HEK293T (cell line): ENCODE measurements around the gene ADGRL3.

Experiments used
- ARNT ChIP-seq: fragments of 450-650 bp; IDR thresholded peaks from 2 replicates; pipeline ENCODE4 v1.6.1; 2017; ENCODE audit warnings: mild to moderate bottlenecking
- FOXK2 ChIP-seq: fragments of 450-650 bp; IDR thresholded peaks from 2 replicates; pipeline ENCODE4 v1.6.1; 2016; ENCODE audit warnings: mild to moderate bottlenecking
- FOXM1 ChIP-seq: fragments of 450-650 bp; IDR thresholded peaks from 2 replicates; pipeline ENCODE4 v1.6.1; 2017; ENCODE audit warnings: mild to moderate bottlenecking, borderline replicate concordance
- HDGF ChIP-seq: fragments of 450-650 bp; IDR thresholded peaks from 2 replicates; pipeline ENCODE4 v1.6.1; 2017; ENCODE audit warnings: antibody characterized with exemption, borderline replicate concordance
- SP1 ChIP-seq: fragments of 450-650 bp; IDR thresholded peaks from 2 replicates; pipeline ENCODE4 v1.6.1; 2017
- TF ChIP-seq, protein P1 (sequence below): fragments of 450-650 bp; IDR thresholded peaks from 2 replicates; pipeline ENCODE4 v1.6.1; 2016

DNA sequence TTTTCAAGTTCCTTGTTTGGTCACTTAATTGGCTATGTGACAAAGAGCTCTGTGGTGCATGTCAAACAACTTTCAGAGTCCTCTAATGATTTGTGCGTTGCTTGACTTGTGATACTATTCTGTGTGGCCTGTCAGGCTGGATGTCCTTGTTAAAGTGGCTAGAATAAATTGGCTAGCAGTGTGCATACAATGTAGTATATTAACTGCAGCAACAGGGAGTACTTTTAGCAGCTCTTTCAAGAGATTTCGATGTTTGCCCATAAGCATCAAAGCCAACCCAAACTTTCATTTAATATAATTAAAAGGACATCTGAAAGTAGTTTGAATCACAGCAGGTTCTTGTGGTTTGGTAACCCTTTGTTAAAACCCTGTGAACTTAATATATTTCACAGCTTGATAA, 718.9 kb downstream of the ADGRL3 start:
- TF ChIP-seq HDGF (no peak), ARNT (no peak), SP1 (no peak), FOXK2 (no peak), FOXM1 (no peak)
- TF ChIP-seq, protein P1, sequence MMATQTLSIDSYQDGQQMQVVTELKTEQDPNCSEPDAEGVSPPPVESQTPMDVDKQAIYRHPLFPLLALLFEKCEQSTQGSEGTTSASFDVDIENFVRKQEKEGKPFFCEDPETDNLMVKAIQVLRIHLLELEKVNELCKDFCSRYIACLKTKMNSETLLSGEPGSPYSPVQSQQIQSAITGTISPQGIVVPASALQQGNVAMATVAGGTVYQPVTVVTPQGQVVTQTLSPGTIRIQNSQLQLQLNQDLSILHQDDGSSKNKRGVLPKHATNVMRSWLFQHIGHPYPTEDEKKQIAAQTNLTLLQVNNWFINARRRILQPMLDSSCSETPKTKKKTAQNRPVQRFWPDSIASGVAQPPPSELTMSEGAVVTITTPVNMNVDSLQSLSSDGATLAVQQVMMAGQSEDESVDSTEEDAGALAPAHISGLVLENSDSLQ: peak; percentile 74
